HL-60 (cell line): ENCODE results near the gene TNFSF13B.

ENCODE experiments used
- POLR2AphosphoS5 ChIP-seq: IDR thresholded peaks from 2 replicates; pipeline ENCODE4 v1.6.1; 2012; ENCODE audit warnings: low read depth
- TF ChIP-seq, protein P1 (sequence below): IDR thresholded peaks from one replicate; pipeline ENCODE4 v1.5.1; 2011; ENCODE audit warnings: low read length, control low read depth, inconsistent platforms; ENCODE audit not compliant: insufficient read depth

DNA sequence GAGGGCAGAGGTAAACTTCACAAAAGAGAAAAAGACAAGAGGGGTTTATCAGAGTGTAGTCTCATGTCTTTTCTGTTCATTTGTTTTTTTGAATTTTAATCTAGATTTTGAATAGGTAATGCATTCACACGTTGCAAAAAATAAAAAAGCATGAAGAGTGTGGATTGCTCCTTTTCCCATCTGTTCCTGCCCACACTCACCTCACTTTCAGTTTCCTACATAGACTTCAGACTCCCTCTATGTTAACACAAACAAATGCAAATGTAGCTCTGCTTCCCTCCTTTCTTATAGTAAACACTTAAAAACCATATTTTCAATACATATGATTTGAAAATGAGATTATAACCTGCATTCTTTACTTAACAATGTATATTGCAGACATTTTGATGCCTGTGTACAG, 20.3 kb downstream of the TNFSF13B start:
- TF ChIP-seq, protein P1, sequence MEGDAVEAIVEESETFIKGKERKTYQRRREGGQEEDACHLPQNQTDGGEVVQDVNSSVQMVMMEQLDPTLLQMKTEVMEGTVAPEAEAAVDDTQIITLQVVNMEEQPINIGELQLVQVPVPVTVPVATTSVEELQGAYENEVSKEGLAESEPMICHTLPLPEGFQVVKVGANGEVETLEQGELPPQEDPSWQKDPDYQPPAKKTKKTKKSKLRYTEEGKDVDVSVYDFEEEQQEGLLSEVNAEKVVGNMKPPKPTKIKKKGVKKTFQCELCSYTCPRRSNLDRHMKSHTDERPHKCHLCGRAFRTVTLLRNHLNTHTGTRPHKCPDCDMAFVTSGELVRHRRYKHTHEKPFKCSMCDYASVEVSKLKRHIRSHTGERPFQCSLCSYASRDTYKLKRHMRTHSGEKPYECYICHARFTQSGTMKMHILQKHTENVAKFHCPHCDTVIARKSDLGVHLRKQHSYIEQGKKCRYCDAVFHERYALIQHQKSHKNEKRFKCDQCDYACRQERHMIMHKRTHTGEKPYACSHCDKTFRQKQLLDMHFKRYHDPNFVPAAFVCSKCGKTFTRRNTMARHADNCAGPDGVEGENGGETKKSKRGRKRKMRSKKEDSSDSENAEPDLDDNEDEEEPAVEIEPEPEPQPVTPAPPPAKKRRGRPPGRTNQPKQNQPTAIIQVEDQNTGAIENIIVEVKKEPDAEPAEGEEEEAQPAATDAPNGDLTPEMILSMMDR, result no peak
- TF ChIP-seq POLR2AphosphoS5, result no peak
